Fibroblast of skin of scalp (primary cell): ENCODE data around the gene ULK3.

Source experiments
- DNase-seq: peaks from one replicate; pipeline ENCODE4 v3.0.0-alpha.2; 2013

The ULK3 gene

GRCh38 chr15:74821790-74822158, 21.2 kb downstream of the ULK3 start:
- no peak for DNase-seq

- DNase-seq: no peak
Observed at GRCh38 chr15:74821091-74821789, 21.7 kb downstream of the ULK3 start.

- no peak for DNase-seq
Observed at GRCh38 chr15:74820056-74820455, 22.9 kb downstream of the ULK3 start.

- no peak for DNase-seq
Observed at GRCh38 chr15:74817370-74817737, 25.6 kb downstream of the ULK3 start.

GRCh38 chr15:74816624-74817369, 26.2 kb downstream of the ULK3 start:
- DNase-seq: no peak

GRCh38 chr15:74815961-74816360, 27.0 kb downstream of the ULK3 start:
- DNase-seq: no peak

- DNase-seq: no peak
Observed at GRCh38 chr15:74815121-74815934, 27.6 kb downstream of the ULK3 start.

- DNase-seq: no peak
Observed at GRCh38 chr15:74812533-74812932, 30.4 kb downstream of the ULK3 start, which contains the start of gene LMAN1L. TSS of gene LMAN1L (plus strand) at chr15:74812835. CDS start at chr15:74812855, 20 bp downstream.

- DNase-seq: peak; percentile 54
Observed at GRCh38 chr15:74809956-74810355, 33.0 kb downstream of the ULK3 start.

- DNase-seq: no peak
Observed at GRCh38 chr15:74809242-74809641, 33.7 kb downstream of the ULK3 start.

- no peak for DNase-seq
Observed at GRCh38 chr15:74808840-74809229, 34.1 kb downstream of the ULK3 start.

GRCh38 chr15:74808078-74808839, 34.7 kb downstream of the ULK3 start:
- no peak for DNase-seq

- DNase-seq: no peak
Observed at GRCh38 chr15:74807282-74807681, 35.7 kb downstream of the ULK3 start.

GRCh38 chr15:74804935-74805334, 38.0 kb downstream of the ULK3 start:
- DNase-seq: no peak

GRCh38 chr15:74802862-74803447, 40.0 kb downstream of the ULK3 start:
- DNase-seq: no peak

GRCh38 chr15:74802290-74802689, 40.7 kb downstream of the ULK3 start:
- DNase-seq: no peak

- no peak for DNase-seq
Observed at GRCh38 chr15:74801311-74801997, 41.5 kb downstream of the ULK3 start.

GRCh38 chr15:74800559-74801094, 42.3 kb downstream of the ULK3 start:
- DNase-seq: no peak

- peak; percentile 53 for DNase-seq
Observed at GRCh38 chr15:74799856-74800558, 42.9 kb downstream of the ULK3 start.

- DNase-seq: no peak
Observed at GRCh38 chr15:74799255-74799855, 43.6 kb downstream of the ULK3 start.
